Retinal pigment epithelial cell (primary cell): ENCODE data around the gene PCK1.

Experiments used
- DNase-seq: peaks from one replicate; pipeline ENCODE4 v3.0.0-alpha.2; 2010; ENCODE audit warnings: low read depth
- H3K4me3 ChIP-seq: 2 replicates; pipeline ENCODE4 v1.5.1; 2011; ENCODE audit warnings: mild to moderate bottlenecking, low read length, control low read depth, moderate library complexity
- CTCF ChIP-seq: conservative IDR thresholded peaks from 2 replicates; pipeline ENCODE4 v1.5.1; 2011; ENCODE audit warnings: low read depth, low read length, control low read depth, inconsistent platforms

Gene PCK1

DNA sequence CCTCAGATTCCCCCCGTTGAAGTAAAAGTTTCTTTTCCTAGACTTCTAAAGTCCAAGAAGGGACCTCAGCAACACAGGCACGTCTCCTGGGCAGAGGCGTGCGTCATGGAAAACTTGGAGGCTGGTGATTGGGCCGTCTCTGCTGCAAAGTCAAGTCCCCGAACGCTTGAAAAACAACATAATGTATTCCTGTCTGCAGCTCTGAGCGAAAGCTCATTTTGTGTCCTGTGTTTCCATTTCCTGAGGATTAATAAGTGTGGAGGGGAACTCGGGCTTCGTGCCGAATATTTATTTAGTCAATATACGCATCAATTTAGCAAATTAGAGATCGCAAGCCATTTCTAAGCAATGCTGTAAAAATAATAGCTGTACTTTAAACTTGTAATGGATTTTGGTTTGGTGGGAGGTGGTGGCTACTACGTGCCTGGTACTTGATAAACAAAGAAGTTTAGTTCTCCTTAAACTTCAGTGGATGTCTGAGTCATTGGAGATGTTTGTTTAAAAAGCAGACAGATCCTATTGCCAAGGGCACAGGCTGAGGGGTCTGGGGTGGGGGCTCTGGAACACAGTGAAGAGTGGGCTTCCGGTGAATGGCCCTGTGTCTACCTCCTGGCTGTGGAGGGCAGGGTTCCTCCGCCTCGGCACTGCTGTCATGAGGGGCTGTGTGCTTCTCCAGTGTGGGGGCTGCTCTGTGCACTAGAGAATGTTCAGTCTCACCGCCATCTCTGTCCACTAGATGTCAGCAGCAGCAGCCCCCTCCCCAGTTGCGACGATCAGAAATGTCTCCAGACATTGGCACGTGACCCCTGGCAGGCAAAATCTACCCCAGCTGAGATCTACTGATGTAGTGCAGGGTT is 21.8 kb downstream of the PCK1 start:
- DNase-seq: no peak

DNA sequence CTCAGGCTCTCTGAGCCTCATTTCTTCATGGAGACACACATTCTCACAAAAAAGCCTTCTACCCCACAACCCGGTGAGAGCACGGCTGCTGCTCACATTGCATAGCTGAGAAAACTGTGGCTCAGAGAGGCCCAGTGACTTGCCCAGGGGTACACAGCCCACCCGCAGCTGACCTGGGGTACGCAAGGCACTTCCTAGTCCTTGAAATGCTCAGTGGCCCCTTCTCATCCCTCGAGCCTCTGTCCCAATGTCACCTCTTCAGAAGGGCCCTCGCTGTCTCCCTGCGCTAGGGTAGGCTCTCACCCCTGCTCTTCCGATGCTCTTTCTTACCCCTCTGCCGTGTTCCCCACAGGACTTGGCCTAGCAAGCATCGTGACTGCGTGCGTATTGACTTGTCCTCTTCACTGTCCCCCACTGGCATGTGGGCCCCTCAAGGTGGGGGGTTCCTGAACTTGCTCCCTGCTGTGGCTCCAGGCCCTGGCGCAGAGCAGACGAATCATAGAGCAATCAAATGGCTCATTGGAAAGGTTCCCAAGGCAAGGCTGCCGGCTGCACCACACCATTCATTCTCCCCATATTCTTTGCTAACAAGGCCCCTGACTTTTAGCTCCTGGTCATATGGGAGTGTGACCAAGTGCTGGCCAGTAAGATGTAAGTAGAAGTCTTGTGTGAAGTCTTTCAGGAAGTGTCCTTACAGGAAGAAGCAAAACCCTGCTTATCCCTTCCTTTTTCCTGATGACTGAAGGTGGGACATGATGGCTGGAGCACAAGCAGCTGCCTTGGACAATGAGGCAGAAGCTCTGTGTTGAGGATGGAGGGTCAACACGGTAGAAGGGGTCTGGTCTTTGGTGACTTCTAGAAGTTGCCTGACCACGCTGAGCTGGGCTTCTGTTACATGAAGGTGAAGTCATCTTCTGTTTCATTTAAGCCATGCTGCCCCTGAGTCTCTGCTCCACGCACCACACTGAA is 22.7 kb downstream of the PCK1 start:
- DNase-seq: no peak
- H3K4me3 ChIP-seq: no peak overlapping the region
- TF ChIP-seq CTCF: no peak

More for the DNA sequence above, 21.8 kb downstream of the PCK1 start:
- peak; percentile 56 for TF ChIP-seq CTCF
- H3K4me3 ChIP-seq: no peak overlapping the region

DNA sequence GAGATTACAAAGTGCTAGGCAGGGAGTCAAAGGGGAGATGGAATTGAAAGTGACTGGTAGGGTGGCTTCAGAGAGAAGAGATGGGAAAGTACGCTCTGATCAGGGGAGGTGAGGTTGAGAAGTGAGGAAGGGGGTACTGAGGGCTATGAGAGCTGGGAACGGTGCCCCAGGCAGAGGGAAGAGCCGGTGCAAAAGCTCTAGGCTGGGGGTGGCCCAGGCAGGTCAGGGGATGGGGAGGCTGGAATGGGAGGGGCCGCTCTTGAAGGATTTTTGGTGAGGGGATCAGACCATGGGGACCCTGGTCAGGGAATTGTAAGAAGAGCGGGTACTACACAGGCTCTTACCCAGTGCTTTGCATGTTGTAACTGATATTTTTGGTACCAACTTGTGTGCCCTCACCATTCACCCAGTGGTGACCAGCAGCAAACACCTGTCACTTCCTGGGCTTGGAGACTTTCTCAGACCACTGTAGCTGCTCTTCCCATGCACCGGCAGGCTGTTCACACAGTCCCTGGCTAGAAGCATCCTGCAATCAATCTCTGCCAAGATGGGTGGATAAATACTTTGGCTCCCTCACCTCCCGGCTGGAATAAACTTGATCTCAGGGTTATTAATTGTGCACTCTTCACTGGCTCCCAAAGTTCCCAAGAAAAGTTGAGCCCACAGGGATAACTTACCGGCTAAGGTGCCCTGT is 24.0 kb downstream of the PCK1 start:
- no peak for TF ChIP-seq CTCF

DNA sequence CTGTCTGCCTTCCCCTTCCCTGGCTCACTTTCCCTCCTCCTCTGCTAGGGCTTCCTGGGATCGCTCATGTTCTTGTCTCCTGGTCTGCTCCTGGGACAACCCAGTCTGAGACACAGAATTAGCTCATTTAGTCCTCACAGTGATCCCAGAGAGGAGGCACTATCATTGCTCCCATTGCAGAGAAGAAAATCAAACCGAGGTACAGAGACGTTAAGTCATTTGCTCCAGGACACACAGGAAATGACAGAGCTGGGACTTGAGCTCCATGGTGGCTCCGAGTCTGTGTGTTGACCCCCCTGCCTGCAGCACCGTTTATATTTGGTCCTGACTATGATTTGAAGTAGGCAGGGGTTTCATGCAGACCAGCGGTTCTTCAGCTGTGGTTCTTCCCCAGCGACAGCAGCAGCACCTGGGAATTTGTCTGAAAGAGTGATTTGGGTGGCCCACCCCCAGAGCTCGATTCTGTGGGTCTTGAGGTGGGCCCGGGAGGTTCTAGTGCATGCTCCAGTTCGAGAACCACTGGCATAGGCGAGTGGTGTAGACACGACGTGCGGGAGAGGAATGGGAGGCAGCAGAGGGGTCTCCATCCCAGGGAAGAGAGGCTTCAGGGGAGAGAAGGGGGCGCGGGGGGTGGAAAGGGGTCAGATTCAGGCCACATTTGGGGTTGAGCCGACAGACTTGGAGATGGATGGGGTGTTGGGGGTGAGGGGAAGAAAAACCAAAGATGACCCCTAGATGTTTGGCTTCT is 24.7 kb downstream of the PCK1 start:
- no peak overlapping the region for H3K4me3 ChIP-seq
- no peak for TF ChIP-seq CTCF
- DNase-seq: no peak

More for the DNA sequence above, 24.0 kb downstream of the PCK1 start:
- no peak overlapping the region for H3K4me3 ChIP-seq
- DNase-seq: no peak

DNA sequence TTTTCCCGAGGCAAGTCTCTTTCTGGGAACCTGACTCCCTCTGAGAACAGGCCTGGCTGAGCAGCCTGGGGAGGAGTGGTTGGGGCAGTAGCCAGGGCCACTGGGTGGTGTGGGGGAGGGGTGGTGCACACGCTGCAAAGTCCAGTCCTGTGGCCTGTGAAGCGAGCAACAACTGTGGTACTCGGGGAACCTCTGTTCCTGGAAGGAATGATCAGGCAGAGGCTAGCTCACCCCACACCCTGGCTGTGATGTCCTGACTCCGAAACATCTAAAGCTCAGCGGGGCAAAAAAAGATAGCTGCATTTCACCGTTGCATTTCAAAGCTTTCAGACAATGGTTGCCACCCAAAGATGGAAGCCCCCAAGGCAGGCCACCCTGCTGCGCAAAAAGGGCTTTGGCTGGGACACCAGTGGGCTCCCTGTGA is 25.5 kb downstream of the PCK1 start:
- DNase-seq: no peak
- no peak for TF ChIP-seq CTCF
- H3K4me3 ChIP-seq: no peak overlapping the region

GRCh38 chr20:57586943-57587277 is 26.0 kb downstream of the PCK1 start:
- no peak for DNase-seq
- no peak for TF ChIP-seq CTCF
- no peak overlapping the region for H3K4me3 ChIP-seq
